ENCODE measurements around the gene MAMLD1. TPM values are rescaled to one million over a fixed set of nuclear protein-coding genes. Genes with fewer than 3 reads are reported as not detected.

MAMLD1 gene
- total RNA-seq, 1 donor from 2014 or later = 2.6 TPM

GRCh38 chrX:150372280-150372679, 9.2 kb downstream of the MAMLD1 start:
- DNase-seq (ENCODE audit: low spot score) = no peak
- intact Hi-C loops (cut with DNase I) = loop anchor here (10.0 kb wide), 1 partner anchor 113 kb away; no protein-coding TSS in a partner anchor

GRCh38 chrX:150372756-150373155, 9.6 kb downstream of the MAMLD1 start:
- no peak for DNase-seq (ENCODE audit: low spot score)
- intact Hi-C loops (cut with DNase I) = loop anchor here (10.0 kb wide), 1 partner anchor 112 kb away; no protein-coding TSS in a partner anchor

GRCh38 chrX:150375243-150375770, 12.2 kb downstream of the MAMLD1 start:
- intact Hi-C loops (cut with DNase I) = loop anchor here (10.0 kb wide), 1 partner anchor 109 kb away; no protein-coding TSS in a partner anchor
- DNase-seq (ENCODE audit: low spot score) = no peak

GRCh38 chrX:150377005-150377404, 13.9 kb downstream of the MAMLD1 start:
- intact Hi-C loops (cut with DNase I) = loop anchor here (10.0 kb wide), 1 partner anchor 108 kb away; no protein-coding TSS in a partner anchor
- no peak for DNase-seq (ENCODE audit: low spot score)

- DNase-seq (ENCODE audit: low spot score) = no peak
- intact Hi-C loops (cut with DNase I) = no loop called here
Observed at GRCh38 chrX:150405006-150405405, 41.9 kb downstream of the MAMLD1 start.

GRCh38 chrX:150405576-150405975, 42.5 kb downstream of the MAMLD1 start:
- intact Hi-C loops (cut with DNase I) = no loop called here
- no peak for DNase-seq (ENCODE audit: low spot score)

GRCh38 chrX:150406596-150406995, 43.5 kb downstream of the MAMLD1 start:
- no peak for DNase-seq (ENCODE audit: low spot score)
- intact Hi-C loops (cut with DNase I) = no loop called here

- intact Hi-C loops (cut with DNase I) = no loop called here
- DNase-seq (ENCODE audit: low spot score) = no peak
Observed at GRCh38 chrX:150408007-150408406, 44.9 kb downstream of the MAMLD1 start.

GRCh38 chrX:150408561-150408960, 45.4 kb downstream of the MAMLD1 start:
- DNase-seq (ENCODE audit: low spot score) = no peak
- intact Hi-C loops (cut with DNase I) = no loop called here

GRCh38 chrX:150409486-150409885, 46.4 kb downstream of the MAMLD1 start:
- no peak for DNase-seq (ENCODE audit: low spot score)
- intact Hi-C loops (cut with DNase I) = no loop called here

GRCh38 chrX:150409964-150410363, 46.8 kb downstream of the MAMLD1 start:
- DNase-seq (ENCODE audit: low spot score) = no peak
- intact Hi-C loops (cut with DNase I) = no loop called here

GRCh38 chrX:150410513-150410912, 47.4 kb downstream of the MAMLD1 start:
- intact Hi-C loops (cut with DNase I) = no loop called here
- no peak for DNase-seq (ENCODE audit: low spot score)

GRCh38 chrX:150411656-150412055, 48.5 kb downstream of the MAMLD1 start:
- no peak for DNase-seq (ENCODE audit: low spot score)
- intact Hi-C loops (cut with DNase I) = no loop called here

- intact Hi-C loops (cut with DNase I) = no loop called here
- no peak for DNase-seq (ENCODE audit: low spot score)
Observed at GRCh38 chrX:150414228-150414627, 51.1 kb downstream of the MAMLD1 start.

GRCh38 chrX:150416469-150416868, 53.4 kb downstream of the MAMLD1 start:
- intact Hi-C loops (cut with DNase I) = no loop called here
- no peak for DNase-seq (ENCODE audit: low spot score)

- intact Hi-C loops (cut with DNase I) = no loop called here
- no peak for DNase-seq (ENCODE audit: low spot score)
Observed at GRCh38 chrX:150421816-150422215, 58.7 kb downstream of the MAMLD1 start.

- intact Hi-C loops (cut with DNase I) = no loop called here
- DNase-seq (ENCODE audit: low spot score) = no peak
Observed at GRCh38 chrX:150429594-150429993, 66.5 kb downstream of the MAMLD1 start.

GRCh38 chrX:150436195-150436594, 73.1 kb downstream of the MAMLD1 start:
- intact Hi-C loops (cut with DNase I) = no loop called here

GRCh38 chrX:150438165-150438564, 75.0 kb downstream of the MAMLD1 start:
- intact Hi-C loops (cut with DNase I) = no loop called here
- no peak for DNase-seq (ENCODE audit: low spot score)

More at GRCh38 chrX:150436195-150436594, 73.1 kb downstream of the MAMLD1 start:
- no peak for DNase-seq (ENCODE audit: low spot score)

- DNase-seq (ENCODE audit: low spot score) = no peak
- intact Hi-C loops (cut with DNase I) = no loop called here
Observed at GRCh38 chrX:150446151-150446550, 83.0 kb downstream of the MAMLD1 start.

- intact Hi-C loops (cut with DNase I) = no loop called here
- DNase-seq (ENCODE audit: low spot score) = no peak
Observed at GRCh38 chrX:150446995-150447394, 83.9 kb downstream of the MAMLD1 start.

- intact Hi-C loops (cut with DNase I) = no loop called here
- no peak for DNase-seq (ENCODE audit: low spot score)
Observed at GRCh38 chrX:150449313-150449712, 86.2 kb downstream of the MAMLD1 start.

Measured in cardiac septum (tissue), 1 donor.